Measurements from ENCODE around the gene PARP15. TPM values are rescaled to one million over a fixed set of nuclear protein-coding genes. Genes with fewer than 3 reads are reported as not detected.

PARP15 gene
- polyA plus RNA-seq, 1 donor (not counting 4 experiments of a cell fraction or from before 2014, with no cell fraction given) = 0.25 TPM

- Histone ChIP-seq H3K9me3 (ENCODE audit: control insufficient read depth, low read depth, low read length) (peaks cover 2% of the 10 kb centered on the region), H2AFZ (ENCODE audit: control insufficient read depth, low read length) (no peak overlapping the region), H3K79me2 (ENCODE audit: control insufficient read depth, insufficient read depth, low read length) (no peaks in the 10 kb centered on the region), H3K36me3 (ENCODE audit: control insufficient read depth in 2 of 2, extremely low read depth in 1 of 2, insufficient read depth in 2 of 2, low read length in 2 of 2) (no peaks in the 10 kb centered on the region), H3K4me2 (ENCODE audit: control insufficient read depth, extremely low read depth, insufficient read depth, low read depth, low read length) (no peak overlapping the region), H3K4me3 (ENCODE audit: control insufficient read depth in 2 of 3, extremely low read depth in 1 of 3, insufficient read depth in 2 of 3, low read depth in 1 of 3, low read length in 3 of 3) (no peak overlapping the region), H3K27ac (ENCODE audit: control insufficient read depth, insufficient read depth, low read length) (no peak overlapping the region), H3K4me1 (ENCODE audit: control insufficient read depth, extremely low read depth, insufficient read depth, low read length) (no peaks in the 10 kb centered on the region), H3K9ac (ENCODE audit: control insufficient read depth, extremely low read depth, insufficient read depth, low read length) (no peak overlapping the region), H3K27me3 (ENCODE audit: control insufficient read depth, extremely low read depth, insufficient read depth, low read length) (no peaks in the 10 kb centered on the region), H4K20me1 (ENCODE audit: control insufficient read depth, extremely low read depth, insufficient read depth, low read length) (no peaks in the 10 kb centered on the region), H3K9me1 (ENCODE audit: control insufficient read depth, extremely low read depth, insufficient read depth, low read length) (no peaks in the 10 kb centered on the region)
- no peak for DNase-seq (ENCODE audit: low read depth, low spot score)
- TF ChIP-seq EZH2 (IDR thresholded peaks at IDR 0.05; ENCODE audit: low read length) (no peak), CTCF (optimal IDR thresholded peaks at IDR 0.05 in 1 of 3, IDR thresholded peaks at IDR 0.05 in 1 of 3, conservative IDR thresholded peaks at IDR 0.05 in 1 of 3; ENCODE audit: extremely low read depth in 1 of 3, insufficient read depth in 2 of 3, low read length in 3 of 3) (no peak)
- dilution Hi-C loops (cut with MboI; ENCODE audit: extremely low pct_ligation_motif_present, low sequenced_read_pairs) = no loop called here
- FAIRE-seq = no peak
Measured at GRCh38 chr3:122580470-122580869, 3.0 kb downstream of the PARP15 start.

- Histone ChIP-seq H3K9me1 (ENCODE audit: control insufficient read depth, extremely low read depth, insufficient read depth, low read length) (no peaks in the 10 kb centered on the region), H3K27ac (ENCODE audit: control insufficient read depth, insufficient read depth, low read length) (no peak overlapping the region), H3K27me3 (ENCODE audit: control insufficient read depth, extremely low read depth, insufficient read depth, low read length) (no peaks in the 10 kb centered on the region), H3K4me3 (ENCODE audit: control insufficient read depth in 2 of 3, extremely low read depth in 1 of 3, insufficient read depth in 2 of 3, low read depth in 1 of 3, low read length in 3 of 3) (no peak overlapping the region), H3K36me3 (ENCODE audit: control insufficient read depth in 2 of 2, extremely low read depth in 1 of 2, insufficient read depth in 2 of 2, low read length in 2 of 2) (no peaks in the 10 kb centered on the region), H3K4me1 (ENCODE audit: control insufficient read depth, extremely low read depth, insufficient read depth, low read length) (no peaks in the 10 kb centered on the region), H3K9ac (ENCODE audit: control insufficient read depth, extremely low read depth, insufficient read depth, low read length) (no peak overlapping the region), H4K20me1 (ENCODE audit: control insufficient read depth, extremely low read depth, insufficient read depth, low read length) (no peaks in the 10 kb centered on the region), H2AFZ (ENCODE audit: control insufficient read depth, low read length) (no peak overlapping the region), H3K9me3 (ENCODE audit: control insufficient read depth, low read depth, low read length) (peaks cover 2% of the 10 kb centered on the region), H3K79me2 (ENCODE audit: control insufficient read depth, insufficient read depth, low read length) (no peaks in the 10 kb centered on the region), H3K4me2 (ENCODE audit: control insufficient read depth, extremely low read depth, insufficient read depth, low read depth, low read length) (no peak overlapping the region)
- TF ChIP-seq CTCF (optimal IDR thresholded peaks at IDR 0.05 in 1 of 3, IDR thresholded peaks at IDR 0.05 in 1 of 3, conservative IDR thresholded peaks at IDR 0.05 in 1 of 3; ENCODE audit: extremely low read depth in 1 of 3, insufficient read depth in 2 of 3, low read length in 3 of 3) (no peak), EZH2 (IDR thresholded peaks at IDR 0.05; ENCODE audit: low read length) (no peak)
- DNase-seq (ENCODE audit: low read depth, low spot score) = no peak
- no peak for FAIRE-seq
- dilution Hi-C loops (cut with MboI; ENCODE audit: extremely low pct_ligation_motif_present, low sequenced_read_pairs) = no loop called here
Measured at GRCh38 chr3:122581622-122582021, 4.2 kb downstream of the PARP15 start.

Measured in keratinocyte (primary cell).